H9 (cell line): ENCODE results near the gene PPARGC1A. TPM values are rescaled to one million over a fixed set of nuclear protein-coding genes. Genes with fewer than 3 reads are reported as not detected.

ENCODE experiments used
- DNase-seq: peaks from one replicate; pipeline ENCODE4 v3.0.0-alpha.2; 2017
- H2AFZ ChIP-seq: one replicate; pipeline ENCODE4 v1.6.1; 2013; ENCODE audit warnings: mild to moderate bottlenecking, low read length, control low read depth, moderate library complexity
- H2AK5ac ChIP-seq: 2 replicates; pipeline ENCODE4 v1.6.1; 2013; ENCODE audit warnings: low read length, control low read depth, mixed read lengths; ENCODE audit not compliant: insufficient read length
- H2BK120ac ChIP-seq: one replicate; pipeline ENCODE4 v1.6.1; 2013; ENCODE audit warnings: low read depth, mild to moderate bottlenecking, low read length, control low read depth, inconsistent platforms; ENCODE audit not compliant: poor library complexity, severe bottlenecking
- H2BK12ac ChIP-seq: 2 replicates; pipeline ENCODE4 v1.6.1; 2013; ENCODE audit warnings: low read length, control low read depth, mixed read lengths, low read depth; ENCODE audit not compliant: insufficient read length
- H2BK15ac ChIP-seq: 2 replicates; pipeline ENCODE4 v1.6.1; 2013; ENCODE audit warnings: low read depth, low read length, control low read depth
- H2BK20ac ChIP-seq: one replicate; pipeline ENCODE4 v1.6.1; 2013; ENCODE audit warnings: low read depth, mild to moderate bottlenecking, low read length, control low read depth, inconsistent platforms; ENCODE audit not compliant: poor library complexity, severe bottlenecking
- H2BK5ac ChIP-seq: 2 replicates; pipeline ENCODE4 v1.6.1; 2013; ENCODE audit warnings: low read length, control low read depth, mixed read lengths; ENCODE audit not compliant: insufficient read length
- H3K14ac ChIP-seq: 2 replicates; pipeline ENCODE4 v1.6.1; 2013; ENCODE audit warnings: low read length, control low read depth; ENCODE audit not compliant: insufficient read depth
- H3K18ac ChIP-seq: 2 replicates; pipeline ENCODE4 v1.6.1; 2013; ENCODE audit warnings: low read depth, mild to moderate bottlenecking, mixed read lengths, low read length, control low read depth; ENCODE audit not compliant: insufficient read length
- H3K23ac ChIP-seq: 2 replicates; pipeline ENCODE4 v1.6.1; 2013; ENCODE audit warnings: low read length, control low read depth, mixed read lengths, low read depth; ENCODE audit not compliant: insufficient read length
- H3K23me2 ChIP-seq: 2 replicates; pipeline ENCODE4 v1.6.1; 2013; ENCODE audit warnings: low read depth, mild to moderate bottlenecking, mixed read lengths, low read length, control low read depth; ENCODE audit not compliant: insufficient read length, poor library complexity, severe bottlenecking
- H3K27ac ChIP-seq: 2 replicates; pipeline ENCODE4 v1.5.1; 2013; ENCODE audit warnings: low read length, control low read depth, mixed read lengths, low read depth; ENCODE audit not compliant: insufficient read length
- H3K27me3 ChIP-seq: 2 replicates; pipeline ENCODE4 v1.6.1; 2013; ENCODE audit warnings: low read length, control low read depth, inconsistent platforms; ENCODE audit not compliant: insufficient read depth
- H3K4ac ChIP-seq: 2 replicates; pipeline ENCODE4 v1.6.1; 2013; ENCODE audit warnings: low read depth, mild to moderate bottlenecking, control low read depth, inconsistent platforms, low read length, moderate library complexity
- H3K4me1 ChIP-seq: 2 replicates; pipeline ENCODE4 v1.6.1; 2013; ENCODE audit warnings: low read length, control low read depth, inconsistent platforms; ENCODE audit not compliant: insufficient read depth
- H3K4me2 ChIP-seq: 2 replicates; pipeline ENCODE4 v1.6.1; 2013; ENCODE audit warnings: low read length, control low read depth, mixed read lengths; ENCODE audit not compliant: insufficient read length, insufficient read depth
- H3K56ac ChIP-seq: 2 replicates; pipeline ENCODE4 v1.6.1; 2013; ENCODE audit warnings: low read depth, mild to moderate bottlenecking, mixed read lengths, low read length, control low read depth; ENCODE audit not compliant: insufficient read length
- H3K79me1 ChIP-seq: 2 replicates; pipeline ENCODE4 v1.6.1; 2013; ENCODE audit warnings: low read depth, mild to moderate bottlenecking, moderate library complexity, low read length, control low read depth, inconsistent platforms; ENCODE audit not compliant: insufficient read depth, poor library complexity, severe bottlenecking
- H3K79me2 ChIP-seq: 2 replicates; pipeline ENCODE4 v1.6.1; 2013; ENCODE audit warnings: low read length, control low read depth, inconsistent platforms; ENCODE audit not compliant: insufficient read depth
- H3K9ac ChIP-seq: 2 replicates; pipeline ENCODE4 v1.6.1; 2013; ENCODE audit warnings: low read length, control low read depth, mixed read lengths; ENCODE audit not compliant: insufficient read length; ENCODE audit errors: extremely low read depth
- H3K9me3 ChIP-seq: one replicate; pipeline ENCODE4 v1.6.1; 2013; ENCODE audit warnings: low read depth, low read length, inconsistent platforms; ENCODE audit not compliant: control insufficient read depth
- H3T11ph ChIP-seq: one replicate; pipeline ENCODE4 v1.6.1; 2013; ENCODE audit warnings: mild to moderate bottlenecking, low read length, control low read depth, inconsistent platforms
- H4K20me1 ChIP-seq: one replicate; pipeline ENCODE4 v1.6.1; 2013; ENCODE audit not compliant: control insufficient read depth, insufficient read length, insufficient read depth
- H4K5ac ChIP-seq: 2 replicates; pipeline ENCODE4 v1.6.1; 2013; ENCODE audit warnings: low read depth, mild to moderate bottlenecking, mixed read lengths, low read length, control low read depth; ENCODE audit not compliant: insufficient read length
- H4K8ac ChIP-seq: replicated peaks from 2 replicates; pipeline ENCODE4 v1.6.1; 2013; ENCODE audit warnings: low read length, control low read depth, mixed read lengths, low read depth; ENCODE audit not compliant: insufficient read length
- H4K91ac ChIP-seq: 2 replicates; pipeline ENCODE4 v1.6.1; 2013; ENCODE audit warnings: low read depth, mild to moderate bottlenecking, moderate library complexity, mixed read lengths, low read length, control low read depth; ENCODE audit not compliant: insufficient read length
- H3K27ac Mint-ChIP-seq, 3 experiments: 2 replicates in 2 of 3; 3 replicates in 1 of 3; pipeline ENCODE4 v1.8.0; 2020 to 2021; ENCODE audit warnings: mixed read lengths in 3 of 3, mild to moderate bottlenecking in 1 of 3, moderate library complexity in 1 of 3
- H3K27me3 Mint-ChIP-seq: 2 replicates; pipeline ENCODE4 v1.8.0; 2021; ENCODE audit warnings: low read depth, mild to moderate bottlenecking, moderate library complexity, mixed read lengths
- H3K36me3 Mint-ChIP-seq, 3 experiments: 2 replicates in 2 of 3; 3 replicates in 1 of 3; pipeline ENCODE4 v1.8.0; 2020 to 2021; ENCODE audit warnings: low read depth in 3 of 3, mixed read lengths in 3 of 3; ENCODE audit not compliant: insufficient read depth in 1 of 3
- H3K4me1 Mint-ChIP-seq, 2 experiments: 2 replicates each; pipeline ENCODE4 v1.8.0; 2020; ENCODE audit warnings: mixed read lengths in 2 of 2
- H3K4me3 Mint-ChIP-seq, 2 experiments: 2 replicates in 1 of 2; 3 replicates in 1 of 2; pipeline ENCODE4 v1.8.0; 2020 to 2021; ENCODE audit warnings: mild to moderate bottlenecking in 2 of 2, mixed read lengths in 2 of 2, moderate library complexity in 1 of 2
- H3K9me3 Mint-ChIP-seq, 2 experiments: 2 replicates in 1 of 2; 3 replicates in 1 of 2; pipeline ENCODE4 v1.8.0; 2020; ENCODE audit warnings: mild to moderate bottlenecking in 2 of 2, mixed read lengths in 2 of 2, moderate library complexity in 1 of 2
- CTCF ChIP-seq: fragments of 200-600 bp; sonication (generic); conservative IDR thresholded peaks from 3 replicates; pipeline ENCODE4 v1.8.0; 2021; ENCODE audit warnings: antibody characterized with exemption, mild to moderate bottlenecking
- WGBS: extraction: QIAGEN DNeasy Blood & Tissue Kit; methylation state at CpG from one replicate; pipeline ENCODE4 v1.1.7; 2013; ENCODE audit warnings: missing lambda C conversion rate, low lambda C conversion rate, mixed read lengths; ENCODE audit not compliant: insufficient read length; ENCODE audit errors: extremely low coverage; 5-methylcytosine and 5-hydroxymethylcytosine counted together
- total RNA-seq: library from RNA; stranded (reverse); gene quantifications from 2 replicates; pipeline ENCODE4 v1.2.1, GENCODE V29; 2021

PPARGC1A gene
- total RNA-seq, 1 experiment from 2014 or later, result 1.7 TPM

- Mint-ChIP-seq H3K9me3 (no peaks in the 10 kb centered on the region), H3K4me1 (peaks cover 21 to 23% of the 10 kb centered on the region in 2 experiments), H3K27ac (no peak overlapping the region), H3K4me3 (no peak overlapping the region), H3K36me3 (no peaks in the 10 kb centered on the region; a peak in 3 of 7 replicates), H3K27me3 (no peaks in the 10 kb centered on the region)
- H3K27ac ChIP-seq, result no peak overlapping the region
- no peak overlapping the region for H3K9ac ChIP-seq
- H4K5ac ChIP-seq, result no peak overlapping the region
- H4K8ac ChIP-seq, result no peak overlapping the region
- H3K23me2 ChIP-seq, result no peaks in the 10 kb centered on the region
- no peak overlapping the region for H3K14ac ChIP-seq
- no peak overlapping the region for H2AK5ac ChIP-seq
- WGBS, result no CpG with 5 or more reads among the region's 1 CpG
- H2BK120ac ChIP-seq, result no peak overlapping the region
- no peaks in the 10 kb centered on the region for H3K79me2 ChIP-seq
- H2BK20ac ChIP-seq, result no peak overlapping the region
- H3K4me1 ChIP-seq, result peaks cover 5% of the 10 kb centered on the region
- no peak overlapping the region for H3K4ac ChIP-seq
- no peak overlapping the region for H2BK12ac ChIP-seq
- no peak overlapping the region for H3T11ph ChIP-seq
- H3K9me3 ChIP-seq, result no peaks in the 10 kb centered on the region
- H2BK15ac ChIP-seq, result no peak overlapping the region
- no peak for TF ChIP-seq CTCF
- no peaks in the 10 kb centered on the region for H4K20me1 ChIP-seq
- no peak overlapping the region for H4K91ac ChIP-seq
- no peak overlapping the region for H3K18ac ChIP-seq
- H3K23ac ChIP-seq, result no peak overlapping the region
- H3K4me2 ChIP-seq, result no peak overlapping the region
- no peak overlapping the region for H2AFZ ChIP-seq
- no peaks in the 10 kb centered on the region for H3K27me3 ChIP-seq
- no peak for DNase-seq
- H3K56ac ChIP-seq, result no peak overlapping the region
- no peaks in the 10 kb centered on the region for H3K79me1 ChIP-seq
- H2BK5ac ChIP-seq, result no peak overlapping the region
These were observed 48.9 kb upstream of the PPARGC1A start for GRCh38 chr4:23938796-23939195.
